GM12891 (cell line): ENCODE data around the gene VMP1.
A peak's percentile ranks its signal among the peaks of the same experiment; 100 is the strongest.
"Not testable (repeated sequence)": the region's sequence is repeated elsewhere in the genome, so short reads cannot be mapped to it uniquely, and the experiment has no call there.

Experiments used
- DNase-seq: peaks from one replicate; pipeline ENCODE4 v3.0.0; 2011; ENCODE audit warnings: low spot score; ENCODE audit not compliant: insufficient read length
- FAIRE-seq: peaks from 2 replicates; lab custom pipeline; 2011; peaks lifted over from hg19 to GRCh38; lab: Jason Lieb, UNC
- PAX5 ChIP-seq: IDR thresholded peaks from 2 replicates; pipeline ENCODE4 v1.6.1; 2011; ENCODE audit warnings: low read length, moderate library complexity, mild to moderate bottlenecking; ENCODE audit not compliant: insufficient read depth, severe bottlenecking
- POLR2A ChIP-seq: IDR thresholded peaks from 2 replicates; pipeline ENCODE4 v1.6.1; 2011; ENCODE audit warnings: low read depth, low read length, control low read depth
- POLR2AphosphoS5 ChIP-seq: IDR thresholded peaks from 2 replicates; pipeline ENCODE4 v1.6.1; 2011; ENCODE audit warnings: low read depth, low read length, control low read depth
- POU2F2 ChIP-seq: IDR thresholded peaks from 2 replicates; pipeline ENCODE4 v1.6.1; 2011; ENCODE audit warnings: low read depth, mild to moderate bottlenecking, control low read depth, low read length, moderate library complexity
- SPI1 ChIP-seq: IDR thresholded peaks from 2 replicates; pipeline ENCODE4 v1.6.1; 2011; ENCODE audit warnings: low read depth, low read length, control low read depth
- TAF1 ChIP-seq: IDR thresholded peaks from 2 replicates; pipeline ENCODE4 v1.6.1; 2011; ENCODE audit warnings: low read depth, low read length, control low read depth

The VMP1 gene

DNA sequence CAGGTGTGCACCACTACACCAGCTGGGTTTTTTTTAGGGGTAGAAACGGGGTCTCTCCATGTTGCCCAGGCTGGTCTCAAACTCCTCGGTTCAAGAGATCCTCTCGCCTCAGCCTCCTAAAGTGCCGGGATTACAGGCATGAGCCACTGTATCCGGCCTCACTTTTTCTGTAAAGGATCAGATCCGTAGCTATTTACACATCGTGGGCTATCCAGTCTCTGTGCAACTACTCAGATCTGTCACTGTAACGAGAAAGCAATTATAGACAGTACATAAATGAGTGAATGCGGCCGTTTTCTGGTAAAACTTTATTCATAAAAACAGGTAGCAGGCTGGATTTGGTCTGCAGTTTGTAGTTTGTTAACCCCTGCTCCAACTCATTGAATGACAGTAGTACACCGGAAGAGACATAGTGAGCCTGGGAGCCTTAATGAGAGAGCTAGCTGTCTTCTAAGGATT is 44.5 kb downstream of the VMP1 start:
- DNase-seq (no peak), FAIRE-seq (no peak)
- no peak for TF ChIP-seq POU2F2
- TF ChIP-seq SPI1, result no peak
- TF ChIP-seq POLR2A, result no peak
- no peak for TF ChIP-seq TAF1

DNA sequence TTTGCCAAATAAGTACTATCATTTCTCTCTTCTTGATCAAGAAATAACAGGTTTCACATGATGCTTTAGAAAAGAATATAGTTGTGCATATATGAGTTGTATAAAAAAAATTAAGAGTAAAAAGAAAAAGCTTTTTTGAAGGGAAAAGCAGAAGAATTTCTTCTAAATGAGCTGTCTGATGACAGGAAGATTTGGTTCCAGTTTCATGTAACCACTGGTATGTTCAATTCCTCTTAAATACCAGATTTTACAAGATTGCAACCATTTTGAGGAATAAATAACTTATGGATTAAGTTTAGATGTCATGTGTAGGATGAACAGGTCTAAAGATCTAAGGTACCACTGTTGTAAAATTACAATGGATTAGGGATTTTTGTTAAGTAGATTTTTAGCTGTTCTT is 45.0 kb downstream of the VMP1 start:
- FAIRE-seq (no peak), DNase-seq (no peak)
- TF ChIP-seq POU2F2 (no peak), SPI1 (no peak), PAX5 (no peak), TAF1 (no peak), POLR2A (no peak), POLR2AphosphoS5 (no peak)

DNA sequence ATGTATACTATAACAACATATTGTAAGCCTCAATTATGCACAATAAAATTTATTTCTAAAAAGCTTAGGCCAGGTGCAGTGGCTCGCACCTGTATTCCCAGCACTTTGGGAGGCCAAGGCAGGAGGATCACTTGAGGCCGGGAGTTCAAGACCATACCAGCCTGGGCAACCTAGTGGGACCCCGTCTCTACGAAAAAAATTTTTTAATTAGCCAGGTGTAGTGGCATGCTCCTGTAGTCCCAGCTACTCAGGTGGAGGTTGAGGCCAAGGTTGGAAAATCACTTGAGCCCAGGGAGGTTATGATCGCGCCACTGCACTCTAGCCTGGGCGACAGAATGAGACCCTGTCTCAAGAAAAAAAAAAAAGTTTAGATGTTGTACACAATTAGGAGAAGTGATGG is 45.5 kb downstream of the VMP1 start:
- FAIRE-seq (no peak), DNase-seq (no peak)
- TF ChIP-seq PAX5 (no peak), TAF1 (no peak), POLR2AphosphoS5 (no peak), POU2F2 (no peak), SPI1 (no peak), POLR2A (no peak)

DNA sequence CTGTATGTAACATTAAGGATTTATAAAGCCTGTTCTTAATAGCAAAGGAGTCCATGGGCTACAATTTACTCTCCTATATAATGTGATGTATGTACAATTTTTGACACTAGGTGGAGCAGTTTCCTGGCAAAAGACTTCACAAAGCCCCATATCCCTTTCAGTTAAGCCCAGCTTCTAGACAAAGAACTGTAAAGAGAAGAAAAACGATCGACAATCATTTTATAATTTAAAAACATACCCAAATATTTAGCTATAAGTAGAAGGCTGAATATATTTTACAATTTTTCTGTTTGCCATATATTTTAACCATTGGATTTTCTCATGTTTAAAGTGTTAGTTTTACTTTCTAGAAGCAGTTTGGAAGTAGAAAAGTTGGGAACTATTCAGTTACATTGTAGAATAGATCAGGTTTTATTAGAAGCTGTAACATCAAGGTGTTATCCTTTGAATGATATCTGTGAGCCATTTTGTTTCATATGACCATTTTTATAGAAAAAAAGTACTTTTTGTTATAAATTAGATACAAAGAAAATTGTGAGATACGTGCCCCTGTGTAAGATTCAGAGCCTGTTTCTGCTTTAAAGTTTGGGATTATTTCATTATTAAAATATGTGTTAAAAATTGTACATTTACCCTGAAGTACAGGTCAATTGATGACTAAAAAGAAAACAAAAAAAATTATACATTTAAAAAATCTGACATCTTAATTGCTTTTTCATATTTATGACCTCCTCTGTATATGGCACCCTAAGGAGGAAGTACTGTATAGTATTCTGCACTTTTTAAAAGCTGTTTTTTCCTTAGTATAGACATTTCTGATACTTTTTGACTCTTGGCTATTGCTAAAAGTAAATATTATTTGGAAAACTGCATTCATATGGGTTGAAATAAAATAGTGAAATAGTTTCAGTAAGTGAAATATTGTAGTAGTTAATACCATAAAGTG is 46.3 kb downstream of the VMP1 start:
- no peak for FAIRE-seq
- no peak for TF ChIP-seq PAX5
- TF ChIP-seq SPI1, result no peak
- no peak for TF ChIP-seq TAF1
- TF ChIP-seq POU2F2, result no peak
- no peak for TF ChIP-seq POLR2A
- no peak for TF ChIP-seq POLR2AphosphoS5

DNA sequence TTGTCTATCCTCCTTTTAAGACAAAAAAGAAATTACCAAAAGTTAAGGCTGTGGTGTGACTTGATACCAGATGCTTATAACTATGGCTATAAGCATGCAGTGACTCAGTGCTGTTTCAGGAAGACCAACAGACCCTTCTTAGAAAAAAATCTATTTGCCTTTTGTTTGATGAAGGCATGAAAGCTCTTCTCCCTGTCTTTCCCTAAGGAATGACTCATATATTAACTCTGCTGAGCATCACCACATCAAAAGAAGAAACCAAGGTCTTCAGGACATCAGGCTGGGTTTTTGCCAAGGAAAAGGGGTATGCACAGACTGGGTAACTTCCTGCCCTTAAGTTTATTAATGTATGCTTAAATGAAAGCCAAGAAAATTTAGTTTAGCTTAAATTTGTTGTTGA is 47.1 kb downstream of the VMP1 start:
- FAIRE-seq (no peak), DNase-seq (no peak)
- TF ChIP-seq POLR2A, result no peak
- no peak for TF ChIP-seq PAX5
- no peak for TF ChIP-seq POU2F2
- no peak for TF ChIP-seq SPI1
- TF ChIP-seq POLR2AphosphoS5, result no peak
- no peak for TF ChIP-seq TAF1

More for the DNA sequence above, 46.3 kb downstream of the VMP1 start:
- DNase-seq, result peak; percentile 35

DNA sequence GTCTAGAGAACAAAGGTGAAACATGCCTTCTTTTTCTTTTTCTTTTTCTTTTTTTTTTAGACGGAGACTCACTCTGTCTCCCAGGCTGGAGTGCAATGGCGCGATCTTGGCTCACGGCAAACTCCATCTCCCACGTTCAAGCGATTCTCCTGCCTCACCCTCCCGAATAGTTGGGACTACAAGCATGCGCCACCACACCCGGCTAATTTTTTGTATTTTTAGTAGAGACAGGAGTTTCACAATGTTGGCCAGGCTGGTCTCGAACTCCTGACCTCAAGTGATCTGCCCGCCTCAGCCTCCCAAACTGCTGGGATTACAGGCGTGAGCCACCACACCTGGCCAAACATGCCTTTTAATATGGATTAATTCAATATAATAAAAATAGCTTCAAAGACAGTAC is 47.6 kb downstream of the VMP1 start:
- not testable (repeated sequence) for DNase-seq, FAIRE-seq

DNA sequence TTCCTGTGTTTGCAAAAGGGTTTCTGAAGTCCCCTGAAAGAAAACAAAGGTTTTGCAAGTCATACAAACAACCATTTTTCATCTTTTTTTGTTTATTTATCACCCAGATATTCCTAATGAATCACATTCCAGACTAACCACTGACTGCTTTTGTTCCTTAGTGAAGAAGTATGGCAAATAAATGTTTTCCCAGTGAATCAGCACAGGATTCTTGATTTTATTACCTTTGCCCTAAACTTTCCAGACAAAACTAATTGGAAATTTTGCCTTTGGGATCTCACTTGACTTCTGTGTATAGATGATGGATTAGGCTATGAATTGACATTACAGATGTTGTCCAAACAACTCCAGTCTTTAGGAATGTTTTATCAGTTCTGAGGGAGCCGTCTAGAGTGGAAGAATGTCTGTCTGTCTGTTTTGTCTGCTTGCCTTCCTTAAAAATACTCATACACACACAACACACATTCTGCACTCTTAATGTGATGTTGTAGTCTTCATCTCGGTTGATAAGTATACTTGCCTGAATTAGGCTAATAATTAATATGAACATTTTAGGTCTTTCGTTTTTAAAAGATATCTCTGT is 48.9 kb downstream of the VMP1 start:
- no peak for DNase-seq
- FAIRE-seq, result no peak

DNA sequence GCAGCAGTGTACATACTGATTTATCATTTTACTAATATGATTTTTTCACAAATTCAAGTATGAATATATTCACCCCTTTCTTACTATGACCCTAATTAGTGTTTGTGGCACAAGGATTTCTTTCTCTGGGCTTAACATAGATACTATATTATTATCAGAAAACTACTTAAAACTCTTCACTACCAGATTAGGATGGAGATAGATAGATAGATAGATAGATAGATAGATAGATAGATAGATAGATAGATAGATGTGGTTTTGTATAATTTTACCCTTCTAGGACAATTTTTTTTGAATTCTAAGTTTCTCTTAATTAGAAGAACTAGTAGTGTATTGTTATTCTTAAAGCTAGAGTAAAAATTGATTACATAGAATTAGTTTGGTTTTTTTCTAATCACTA is 49.6 kb downstream of the VMP1 start:
- FAIRE-seq (no peak), DNase-seq (no peak)
- TF ChIP-seq POLR2AphosphoS5 (no peak), PAX5 (no peak)

More for the DNA sequence above, 48.9 kb downstream of the VMP1 start:
- TF ChIP-seq POU2F2 (no peak), POLR2AphosphoS5 (no peak), TAF1 (no peak), SPI1 (no peak), PAX5 (no peak), POLR2A (no peak)

DNA sequence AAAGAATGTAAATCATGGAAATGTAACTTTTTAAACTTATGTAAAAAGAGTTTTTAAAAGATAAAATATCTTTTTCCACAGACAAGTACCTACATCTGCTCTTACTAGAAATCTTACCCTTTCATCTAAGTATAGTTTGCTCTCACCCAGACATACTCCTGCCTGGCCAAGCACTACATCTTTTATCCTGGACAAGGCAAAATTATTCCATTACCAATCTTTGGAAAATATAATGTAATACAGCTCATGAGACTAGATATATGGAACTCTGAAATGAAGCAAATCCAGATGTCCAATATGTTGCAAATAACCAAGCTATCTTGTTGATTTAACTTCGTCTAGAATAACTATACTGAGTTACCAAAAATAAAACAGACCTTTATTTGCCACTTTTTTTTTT is 50.0 kb downstream of the VMP1 start:
- no peak for TF ChIP-seq TAF1
- TF ChIP-seq POU2F2, result no peak
- TF ChIP-seq SPI1, result no peak
- TF ChIP-seq POLR2AphosphoS5, result no peak
- TF ChIP-seq PAX5, result no peak
- TF ChIP-seq POLR2A, result no peak
- DNase-seq, result no peak
- FAIRE-seq, result no peak
